Muscle of arm (tissue), 12 donors: ENCODE measurements around the gene DBX1. TPM values are rescaled to one million over a fixed set of nuclear protein-coding genes. Genes with fewer than 3 reads are reported as not detected.

ENCODE experiments used
- DNase-seq: peaks from one replicate; pipeline ENCODE4 v3.0.0-alpha.2; 2013
- polyA plus RNA-seq, 12 donors: library from polyadenylated mRNA; unstranded; fragments of 120-200 nt; gene quantifications; one replicate each; pipeline ENCODE4 v1.2.1, GENCODE V29; 2013; ENCODE audit not compliant: insufficient read length in 12 of 12

Gene DBX1
- polyA plus RNA-seq, 12 donors: 1.8 to 24.5 (median 5.4) TPM; not detected in 1

- peak; percentile 70 for DNase-seq
These were observed 32.4 kb downstream of the DBX1 start for GRCh38 chr11:20127671-20128527.

GRCh38 chr11:20126724-20127123 lies 33.6 kb downstream of the DBX1 start:
- DNase-seq: no peak

- no peak for DNase-seq
These were observed 34.3 kb downstream of the DBX1 start for GRCh38 chr11:20125927-20126326.

- no peak for DNase-seq
These were observed 38.1 kb downstream of the DBX1 start for GRCh38 chr11:20122131-20122530.

GRCh38 chr11:20120134-20120925 lies 39.9 kb downstream of the DBX1 start:
- no peak for DNase-seq

- DNase-seq: no peak
These were observed 41.0 kb downstream of the DBX1 start for GRCh38 chr11:20119315-20119714.

- no peak for DNase-seq
These were observed 42.1 kb downstream of the DBX1 start for GRCh38 chr11:20118209-20118608.

- DNase-seq: no peak
These were observed 43.0 kb downstream of the DBX1 start for GRCh38 chr11:20117291-20117690.

- no peak for DNase-seq
These were observed 43.5 kb downstream of the DBX1 start for GRCh38 chr11:20116825-20117224.

GRCh38 chr11:20114588-20114987 lies 45.7 kb downstream of the DBX1 start:
- DNase-seq: no peak

GRCh38 chr11:20113149-20113438 lies 47.2 kb downstream of the DBX1 start:
- no peak for DNase-seq

- DNase-seq: no peak
These were observed 47.8 kb downstream of the DBX1 start for GRCh38 chr11:20112291-20113148.

- no peak for DNase-seq
These were observed 48.4 kb downstream of the DBX1 start for GRCh38 chr11:20111871-20112270.

GRCh38 chr11:20110908-20111669 lies 49.2 kb downstream of the DBX1 start:
- DNase-seq: no peak

GRCh38 chr11:20109731-20110445 lies 50.4 kb downstream of the DBX1 start:
- DNase-seq: no peak

Other genes with a start within 250 kb of the DBX1 start
- 1 to 10 TPM in 11 of 12 donors, not detected in 1; 2.1 to 7.6 (median 3.3) TPM for gene HTATIP2, start 203.2 kb upstream of the DBX1 start, polyA plus RNA-seq
- 10 to 100 TPM in 10 of 12 donors, 1 to 10 TPM in 1, not detected in 1; 9.7 to 13.6 (median 11.6) TPM for gene PRMT3, start 227.2 kb upstream of the DBX1 start, polyA plus RNA-seq